ENCODE results near the gene OSMR. TPM values are rescaled to one million over a fixed set of nuclear protein-coding genes. Genes with fewer than 3 reads are reported as not detected.

Gene OSMR
- total and polyA plus RNA-seq, 9 of the 15 experiments (the other 6 are each of a cell fraction or from before 2014, with no cell fraction given): 0.18 to 1.7 (median 0.94) TPM

GRCh38 chr5:38807570-38808483 is 38.0 kb upstream of the OSMR start (continued):
- TF ChIP-seq, protein P1, sequence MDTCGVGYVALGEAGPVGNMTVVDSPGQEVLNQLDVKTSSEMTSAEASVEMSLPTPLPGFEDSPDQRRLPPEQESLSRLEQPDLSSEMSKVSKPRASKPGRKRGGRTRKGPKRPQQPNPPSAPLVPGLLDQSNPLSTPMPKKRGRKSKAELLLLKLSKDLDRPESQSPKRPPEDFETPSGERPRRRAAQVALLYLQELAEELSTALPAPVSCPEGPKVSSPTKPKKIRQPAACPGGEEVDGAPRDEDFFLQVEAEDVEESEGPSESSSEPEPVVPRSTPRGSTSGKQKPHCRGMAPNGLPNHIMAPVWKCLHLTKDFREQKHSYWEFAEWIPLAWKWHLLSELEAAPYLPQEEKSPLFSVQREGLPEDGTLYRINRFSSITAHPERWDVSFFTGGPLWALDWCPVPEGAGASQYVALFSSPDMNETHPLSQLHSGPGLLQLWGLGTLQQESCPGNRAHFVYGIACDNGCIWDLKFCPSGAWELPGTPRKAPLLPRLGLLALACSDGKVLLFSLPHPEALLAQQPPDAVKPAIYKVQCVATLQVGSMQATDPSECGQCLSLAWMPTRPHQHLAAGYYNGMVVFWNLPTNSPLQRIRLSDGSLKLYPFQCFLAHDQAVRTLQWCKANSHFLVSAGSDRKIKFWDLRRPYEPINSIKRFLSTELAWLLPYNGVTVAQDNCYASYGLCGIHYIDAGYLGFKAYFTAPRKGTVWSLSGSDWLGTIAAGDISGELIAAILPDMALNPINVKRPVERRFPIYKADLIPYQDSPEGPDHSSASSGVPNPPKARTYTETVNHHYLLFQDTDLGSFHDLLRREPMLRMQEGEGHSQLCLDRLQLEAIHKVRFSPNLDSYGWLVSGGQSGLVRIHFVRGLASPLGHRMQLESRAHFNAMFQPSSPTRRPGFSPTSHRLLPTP (IDR thresholded peaks at IDR 0.05; ENCODE audit: borderline replicate concordance, extremely low read depth, insufficient read length): no peak
- TF ChIP-seq NBN (IDR thresholded peaks at IDR 0.05; ENCODE audit: low read depth) (peak; percentile 54; the same call in 1 of the 2 replicates), PCBP2 (IDR thresholded peaks at IDR 0.05; ENCODE audit: low read depth, low read length, poor library complexity, severe bottlenecking) (no peak), SLC30A9 (CRISPR knock-in tag; IDR thresholded peaks at IDR 0.05) (no peak)
